ENCODE results near the gene POMGNT1.
"Not testable (repeated sequence)": the region's sequence is repeated elsewhere in the genome, so short reads cannot be mapped to it uniquely, and the experiment has no call there.

POMGNT1 gene

DNA sequence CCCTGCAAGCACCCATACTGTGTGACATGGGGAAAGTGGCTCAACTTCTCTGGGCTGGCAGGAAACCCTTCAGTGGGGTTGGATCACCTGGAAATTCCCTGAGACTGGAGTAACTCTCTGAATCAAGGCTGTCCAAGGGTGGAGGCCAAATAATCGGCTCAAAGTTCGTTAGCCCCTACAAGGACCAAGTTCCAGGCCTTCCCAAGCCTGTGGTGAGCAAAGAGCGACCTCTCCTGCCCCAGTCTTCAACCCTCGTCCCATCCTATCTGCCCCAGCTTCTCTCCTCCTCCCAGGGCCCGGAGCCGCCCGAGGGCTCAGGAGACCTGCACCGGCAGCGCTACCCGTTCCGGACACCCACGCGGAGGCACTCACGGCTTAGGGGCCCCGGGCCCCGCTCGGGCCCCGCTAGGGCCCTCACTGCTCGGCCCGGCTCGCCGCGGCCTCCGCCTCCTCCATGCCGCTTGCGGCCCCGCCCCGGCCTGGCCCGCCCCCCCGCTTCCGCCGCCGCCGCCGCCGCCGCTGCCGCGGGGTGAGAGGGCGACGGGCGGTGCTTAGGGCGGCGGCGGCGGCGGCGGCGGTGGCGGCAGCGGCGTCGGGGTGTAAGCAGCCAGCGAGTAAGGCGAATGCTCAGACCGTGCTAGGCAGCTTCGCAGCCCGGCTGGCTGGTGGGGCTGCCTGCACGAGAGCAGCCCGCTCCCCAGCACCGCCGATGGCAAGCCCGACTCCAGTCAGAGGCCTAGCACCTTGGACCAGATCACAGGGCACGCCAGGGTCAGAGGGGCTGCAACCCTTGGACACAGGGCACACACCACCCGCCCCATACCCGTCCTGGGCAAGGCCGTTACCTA, at the start of gene POMGNT1:
POMGNT1 (minus strand) TSS at position 471 of the 848 bp plus-strand sequence. CDS start 613 bp downstream, outside the sequence.
- H3K36me3 ChIP-seq (ENCODE audit: low read depth), result peaks cover 38% of the 10 kb centered on the region
- DNase-seq (ENCODE audit: low spot score) (no peak), ATAC-seq (ENCODE audit: low read depth) (peak; percentile 78)
- peaks cover 5% of the 10 kb centered on the region for H3K4me1 ChIP-seq (ENCODE audit: insufficient read depth, poor library complexity, severe bottlenecking)
- no peaks in the 10 kb centered on the region for H3K27me3 ChIP-seq (ENCODE audit: insufficient read depth, poor library complexity, severe bottlenecking)
- H3K9me3 ChIP-seq (ENCODE audit: severe bottlenecking), result no peaks in the 10 kb centered on the region
- H3K27ac ChIP-seq (ENCODE audit: poor library complexity, severe bottlenecking), result peak within 1 kb of the TSS; percentile 62
- peak within 1 kb of the TSS; percentile 58 for H3K4me3 ChIP-seq (ENCODE audit: severe bottlenecking)
- TF ChIP-seq, protein P1, sequence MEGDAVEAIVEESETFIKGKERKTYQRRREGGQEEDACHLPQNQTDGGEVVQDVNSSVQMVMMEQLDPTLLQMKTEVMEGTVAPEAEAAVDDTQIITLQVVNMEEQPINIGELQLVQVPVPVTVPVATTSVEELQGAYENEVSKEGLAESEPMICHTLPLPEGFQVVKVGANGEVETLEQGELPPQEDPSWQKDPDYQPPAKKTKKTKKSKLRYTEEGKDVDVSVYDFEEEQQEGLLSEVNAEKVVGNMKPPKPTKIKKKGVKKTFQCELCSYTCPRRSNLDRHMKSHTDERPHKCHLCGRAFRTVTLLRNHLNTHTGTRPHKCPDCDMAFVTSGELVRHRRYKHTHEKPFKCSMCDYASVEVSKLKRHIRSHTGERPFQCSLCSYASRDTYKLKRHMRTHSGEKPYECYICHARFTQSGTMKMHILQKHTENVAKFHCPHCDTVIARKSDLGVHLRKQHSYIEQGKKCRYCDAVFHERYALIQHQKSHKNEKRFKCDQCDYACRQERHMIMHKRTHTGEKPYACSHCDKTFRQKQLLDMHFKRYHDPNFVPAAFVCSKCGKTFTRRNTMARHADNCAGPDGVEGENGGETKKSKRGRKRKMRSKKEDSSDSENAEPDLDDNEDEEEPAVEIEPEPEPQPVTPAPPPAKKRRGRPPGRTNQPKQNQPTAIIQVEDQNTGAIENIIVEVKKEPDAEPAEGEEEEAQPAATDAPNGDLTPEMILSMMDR (IDR thresholded peaks at IDR 0.05; ENCODE audit: poor library complexity, severe bottlenecking), result peak; percentile 49

DNA sequence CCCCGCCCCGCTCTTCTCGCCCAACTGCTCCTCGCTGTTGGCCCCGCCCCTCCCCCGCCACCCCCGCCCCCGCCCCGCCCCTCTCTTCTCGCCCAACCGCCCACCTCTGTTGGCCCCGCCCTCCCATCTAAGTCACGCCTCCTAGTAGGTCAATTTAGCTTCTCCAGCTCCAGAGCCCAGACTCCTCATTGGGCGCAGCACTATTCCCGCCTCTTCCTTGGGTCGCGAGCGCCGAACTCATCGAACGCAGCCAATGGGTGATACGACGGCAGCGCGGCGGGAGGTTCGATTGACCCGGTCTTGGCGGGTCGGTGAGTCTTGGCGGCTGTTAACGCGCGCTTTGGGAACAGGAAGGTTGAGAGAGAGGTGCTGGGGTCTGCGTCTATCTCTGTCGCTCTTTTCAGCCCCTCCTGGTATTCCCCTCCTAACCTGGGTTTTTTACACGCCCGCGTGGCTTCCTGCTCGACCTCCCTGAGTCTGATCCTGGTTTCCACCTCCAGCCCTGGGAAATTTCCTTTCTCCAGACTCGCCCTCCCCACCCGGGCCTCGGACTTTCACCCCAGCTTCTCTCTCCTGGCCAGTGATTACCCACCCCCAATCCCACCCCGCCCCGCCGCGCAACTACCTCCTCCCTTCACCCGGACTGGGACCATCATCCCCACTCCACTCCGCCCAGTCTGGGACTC, 49.3 kb upstream of the POMGNT1 start, which contains the start of gene RAD54L:
RAD54L (plus strand) TSS at position 328 of the 686 bp plus-strand sequence. CDS start 643 bp downstream, outside the sequence.
- TF ChIP-seq, protein P1 (IDR thresholded peaks at IDR 0.05; ENCODE audit: poor library complexity, severe bottlenecking), result no peak
- H3K4me3 ChIP-seq (ENCODE audit: severe bottlenecking), result peak within 1 kb of the TSS; percentile 57
- H3K9me3 ChIP-seq (ENCODE audit: severe bottlenecking), result no peaks in the 10 kb centered on the region
- DNase-seq (ENCODE audit: low spot score) (peak; percentile 99), ATAC-seq (ENCODE audit: low read depth) (peak; percentile 94)
- no peaks in the 10 kb centered on the region for H3K27me3 ChIP-seq (ENCODE audit: insufficient read depth, poor library complexity, severe bottlenecking)
- H3K4me1 ChIP-seq (ENCODE audit: insufficient read depth, poor library complexity, severe bottlenecking), result peaks cover 5% of the 10 kb centered on the region
- peaks cover 34% of the 10 kb centered on the region for H3K36me3 ChIP-seq (ENCODE audit: low read depth)
- H3K27ac ChIP-seq (ENCODE audit: poor library complexity, severe bottlenecking), result peak within 1 kb of the TSS; percentile 59

DNA sequence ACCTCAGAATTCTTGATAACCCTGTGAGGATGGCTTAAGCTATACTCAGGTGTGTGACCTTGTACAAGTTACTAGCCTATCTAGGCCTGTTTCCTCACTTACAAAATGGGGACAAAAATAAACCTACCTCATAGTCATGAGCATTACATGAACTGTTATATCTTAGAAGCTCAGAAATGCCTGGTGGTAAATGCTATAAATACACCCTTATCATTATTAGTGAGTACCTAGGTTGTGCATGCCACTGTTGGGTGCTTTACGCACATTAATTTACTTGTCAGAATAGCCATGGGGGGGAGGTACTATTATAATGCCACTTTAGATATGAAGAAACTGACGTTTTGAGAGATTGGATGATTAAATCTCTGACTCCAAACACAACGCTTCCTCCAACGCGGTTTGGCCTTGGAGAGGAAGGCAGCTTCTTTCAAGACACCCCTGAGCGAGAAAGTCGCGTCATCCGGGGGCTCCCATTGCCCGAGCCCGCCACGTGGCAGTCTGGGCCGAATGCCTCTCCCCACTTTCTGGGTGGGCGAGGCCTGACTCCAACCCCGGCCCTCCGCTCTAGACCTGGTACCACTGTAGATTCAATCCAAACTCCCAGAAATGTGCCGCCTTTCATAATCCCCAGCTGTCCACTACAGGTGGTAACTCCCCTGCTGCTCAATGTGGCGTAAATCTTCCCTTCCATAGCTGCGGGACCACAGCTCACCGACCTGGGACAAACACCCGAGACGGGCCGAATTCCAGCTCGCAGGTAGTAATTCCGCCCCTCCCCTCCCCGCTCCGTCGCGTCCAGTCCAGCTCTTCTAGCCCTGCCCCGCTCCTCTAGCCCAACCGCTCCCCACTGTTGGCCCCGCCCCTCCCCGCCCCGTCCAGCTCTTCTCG, 48.6 kb upstream of the POMGNT1 start:
- H3K36me3 ChIP-seq (ENCODE audit: low read depth), result peaks cover 26% of the 10 kb centered on the region
- TF ChIP-seq, protein P1 (IDR thresholded peaks at IDR 0.05; ENCODE audit: poor library complexity, severe bottlenecking), result no peak
- H3K4me1 ChIP-seq (ENCODE audit: insufficient read depth, poor library complexity, severe bottlenecking), result peaks cover 5% of the 10 kb centered on the region
- H3K27me3 ChIP-seq (ENCODE audit: insufficient read depth, poor library complexity, severe bottlenecking), result no peaks in the 10 kb centered on the region
- peak overlapping the region; percentile 43 for H3K4me3 ChIP-seq (ENCODE audit: severe bottlenecking)
- no peaks in the 10 kb centered on the region for H3K9me3 ChIP-seq (ENCODE audit: severe bottlenecking)
- ATAC-seq (ENCODE audit: low read depth) (peak; percentile 78), DNase-seq (ENCODE audit: low spot score) (peak; percentile 93)
- H3K27ac ChIP-seq (ENCODE audit: poor library complexity, severe bottlenecking), result peak overlapping the region; percentile 36

DNA sequence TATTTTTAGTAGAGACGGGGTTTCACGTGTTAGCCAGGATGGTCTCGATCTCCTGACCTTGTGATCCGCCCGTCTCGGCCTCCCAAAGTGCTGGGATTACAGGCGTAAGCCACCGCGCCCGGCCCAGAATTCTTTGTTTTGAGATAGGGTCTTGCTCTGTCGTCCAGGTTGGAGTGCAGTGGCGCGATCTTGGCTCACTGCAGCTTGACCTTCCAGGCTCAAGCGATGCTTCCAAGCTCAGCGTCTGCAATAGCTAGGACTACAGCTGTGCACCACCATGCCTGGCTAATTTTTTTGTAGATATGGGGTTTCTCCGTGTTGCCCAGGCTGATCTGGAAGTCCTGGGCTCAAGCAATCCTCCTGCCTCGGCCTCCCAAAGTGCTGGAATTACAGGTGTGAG, 47.9 kb upstream of the POMGNT1 start:
- not testable (repeated sequence) for H3K9me3 ChIP-seq (ENCODE audit: severe bottlenecking); DNase-seq (ENCODE audit: low spot score); ATAC-seq (ENCODE audit: low read depth); H3K4me3 ChIP-seq (ENCODE audit: severe bottlenecking); H3K4me1 ChIP-seq (ENCODE audit: insufficient read depth, poor library complexity, severe bottlenecking); H3K27me3 ChIP-seq (ENCODE audit: insufficient read depth, poor library complexity, severe bottlenecking)
- Histone ChIP-seq H3K27ac (ENCODE audit: poor library complexity, severe bottlenecking) (peak overlapping the region; percentile 36), H3K36me3 (ENCODE audit: low read depth) (peaks cover 20% of the 10 kb centered on the region)
